H9 (cell line): ENCODE data around the gene DSTN. TPM values are rescaled to one million over a fixed set of nuclear protein-coding genes. Genes with fewer than 3 reads are reported as not detected.

Experiments
- DNase-seq: peaks from one replicate; pipeline ENCODE4 v3.0.0-alpha.2; 2017
- H2AFZ ChIP-seq: one replicate; pipeline ENCODE4 v1.6.1; 2013; ENCODE audit warnings: mild to moderate bottlenecking, low read length, control low read depth, moderate library complexity
- H2AK5ac ChIP-seq: 2 replicates; pipeline ENCODE4 v1.6.1; 2013; ENCODE audit warnings: low read length, control low read depth, mixed read lengths; ENCODE audit not compliant: insufficient read length
- H2BK120ac ChIP-seq: one replicate; pipeline ENCODE4 v1.6.1; 2013; ENCODE audit warnings: low read depth, mild to moderate bottlenecking, low read length, control low read depth, inconsistent platforms; ENCODE audit not compliant: poor library complexity, severe bottlenecking
- H2BK12ac ChIP-seq: 2 replicates; pipeline ENCODE4 v1.6.1; 2013; ENCODE audit warnings: low read length, control low read depth, mixed read lengths, low read depth; ENCODE audit not compliant: insufficient read length
- H2BK15ac ChIP-seq: 2 replicates; pipeline ENCODE4 v1.6.1; 2013; ENCODE audit warnings: low read depth, low read length, control low read depth
- H2BK20ac ChIP-seq: one replicate; pipeline ENCODE4 v1.6.1; 2013; ENCODE audit warnings: low read depth, mild to moderate bottlenecking, low read length, control low read depth, inconsistent platforms; ENCODE audit not compliant: poor library complexity, severe bottlenecking
- H2BK5ac ChIP-seq: 2 replicates; pipeline ENCODE4 v1.6.1; 2013; ENCODE audit warnings: low read length, control low read depth, mixed read lengths; ENCODE audit not compliant: insufficient read length
- H3K14ac ChIP-seq: 2 replicates; pipeline ENCODE4 v1.6.1; 2013; ENCODE audit warnings: low read length, control low read depth; ENCODE audit not compliant: insufficient read depth
- H3K18ac ChIP-seq: 2 replicates; pipeline ENCODE4 v1.6.1; 2013; ENCODE audit warnings: low read depth, mild to moderate bottlenecking, mixed read lengths, low read length, control low read depth; ENCODE audit not compliant: insufficient read length
- H3K23ac ChIP-seq: 2 replicates; pipeline ENCODE4 v1.6.1; 2013; ENCODE audit warnings: low read length, control low read depth, mixed read lengths, low read depth; ENCODE audit not compliant: insufficient read length
- H3K23me2 ChIP-seq: 2 replicates; pipeline ENCODE4 v1.6.1; 2013; ENCODE audit warnings: low read depth, mild to moderate bottlenecking, mixed read lengths, low read length, control low read depth; ENCODE audit not compliant: insufficient read length, poor library complexity, severe bottlenecking
- H3K27ac ChIP-seq: 2 replicates; pipeline ENCODE4 v1.5.1; 2013; ENCODE audit warnings: low read length, control low read depth, mixed read lengths, low read depth; ENCODE audit not compliant: insufficient read length
- H3K27me3 ChIP-seq: 2 replicates; pipeline ENCODE4 v1.6.1; 2013; ENCODE audit warnings: low read length, control low read depth, inconsistent platforms; ENCODE audit not compliant: insufficient read depth
- H3K4ac ChIP-seq: 2 replicates; pipeline ENCODE4 v1.6.1; 2013; ENCODE audit warnings: low read depth, mild to moderate bottlenecking, control low read depth, inconsistent platforms, low read length, moderate library complexity
- H3K4me1 ChIP-seq: 2 replicates; pipeline ENCODE4 v1.6.1; 2013; ENCODE audit warnings: low read length, control low read depth, inconsistent platforms; ENCODE audit not compliant: insufficient read depth
- H3K4me2 ChIP-seq: 2 replicates; pipeline ENCODE4 v1.6.1; 2013; ENCODE audit warnings: low read length, control low read depth, mixed read lengths; ENCODE audit not compliant: insufficient read length, insufficient read depth
- H3K56ac ChIP-seq: 2 replicates; pipeline ENCODE4 v1.6.1; 2013; ENCODE audit warnings: low read depth, mild to moderate bottlenecking, mixed read lengths, low read length, control low read depth; ENCODE audit not compliant: insufficient read length
- H3K79me1 ChIP-seq: 2 replicates; pipeline ENCODE4 v1.6.1; 2013; ENCODE audit warnings: low read depth, mild to moderate bottlenecking, moderate library complexity, low read length, control low read depth, inconsistent platforms; ENCODE audit not compliant: insufficient read depth, poor library complexity, severe bottlenecking
- H3K79me2 ChIP-seq: 2 replicates; pipeline ENCODE4 v1.6.1; 2013; ENCODE audit warnings: low read length, control low read depth, inconsistent platforms; ENCODE audit not compliant: insufficient read depth
- H3K9ac ChIP-seq: 2 replicates; pipeline ENCODE4 v1.6.1; 2013; ENCODE audit warnings: low read length, control low read depth, mixed read lengths; ENCODE audit not compliant: insufficient read length; ENCODE audit errors: extremely low read depth
- H3K9me3 ChIP-seq: one replicate; pipeline ENCODE4 v1.6.1; 2013; ENCODE audit warnings: low read depth, low read length, inconsistent platforms; ENCODE audit not compliant: control insufficient read depth
- H3T11ph ChIP-seq: one replicate; pipeline ENCODE4 v1.6.1; 2013; ENCODE audit warnings: mild to moderate bottlenecking, low read length, control low read depth, inconsistent platforms
- H4K20me1 ChIP-seq: one replicate; pipeline ENCODE4 v1.6.1; 2013; ENCODE audit not compliant: control insufficient read depth, insufficient read length, insufficient read depth
- H4K5ac ChIP-seq: 2 replicates; pipeline ENCODE4 v1.6.1; 2013; ENCODE audit warnings: low read depth, mild to moderate bottlenecking, mixed read lengths, low read length, control low read depth; ENCODE audit not compliant: insufficient read length
- H4K8ac ChIP-seq: replicated peaks from 2 replicates; pipeline ENCODE4 v1.6.1; 2013; ENCODE audit warnings: low read length, control low read depth, mixed read lengths, low read depth; ENCODE audit not compliant: insufficient read length
- H4K91ac ChIP-seq: 2 replicates; pipeline ENCODE4 v1.6.1; 2013; ENCODE audit warnings: low read depth, mild to moderate bottlenecking, moderate library complexity, mixed read lengths, low read length, control low read depth; ENCODE audit not compliant: insufficient read length
- H3K27ac Mint-ChIP-seq, 3 experiments: 2 replicates in 2 of 3; 3 replicates in 1 of 3; pipeline ENCODE4 v1.8.0; 2020 to 2021; ENCODE audit warnings: mixed read lengths in 3 of 3, mild to moderate bottlenecking in 1 of 3, moderate library complexity in 1 of 3
- H3K27me3 Mint-ChIP-seq: 2 replicates; pipeline ENCODE4 v1.8.0; 2021; ENCODE audit warnings: low read depth, mild to moderate bottlenecking, moderate library complexity, mixed read lengths
- H3K36me3 Mint-ChIP-seq, 3 experiments: 2 replicates in 2 of 3; 3 replicates in 1 of 3; pipeline ENCODE4 v1.8.0; 2020 to 2021; ENCODE audit warnings: low read depth in 3 of 3, mixed read lengths in 3 of 3; ENCODE audit not compliant: insufficient read depth in 1 of 3
- H3K4me1 Mint-ChIP-seq, 2 experiments: 2 replicates each; pipeline ENCODE4 v1.8.0; 2020; ENCODE audit warnings: mixed read lengths in 2 of 2
- H3K4me3 Mint-ChIP-seq, 2 experiments: 2 replicates in 1 of 2; 3 replicates in 1 of 2; pipeline ENCODE4 v1.8.0; 2020 to 2021; ENCODE audit warnings: mild to moderate bottlenecking in 2 of 2, mixed read lengths in 2 of 2, moderate library complexity in 1 of 2
- H3K9me3 Mint-ChIP-seq, 2 experiments: 2 replicates in 1 of 2; 3 replicates in 1 of 2; pipeline ENCODE4 v1.8.0; 2020; ENCODE audit warnings: mild to moderate bottlenecking in 2 of 2, mixed read lengths in 2 of 2, moderate library complexity in 1 of 2
- WGBS: extraction: QIAGEN DNeasy Blood & Tissue Kit; methylation state at CpG from one replicate; pipeline ENCODE4 v1.1.7; 2013; ENCODE audit warnings: missing lambda C conversion rate, low lambda C conversion rate, mixed read lengths; ENCODE audit not compliant: insufficient read length; ENCODE audit errors: extremely low coverage; 5-methylcytosine and 5-hydroxymethylcytosine counted together
- total RNA-seq: library from RNA; stranded (reverse); gene quantifications from 2 replicates; pipeline ENCODE4 v1.2.1, GENCODE V29; 2021
- TF ChIP-seq, protein P1 (sequence below): fragments of 200-600 bp; sonication (generic); conservative IDR thresholded peaks from 3 replicates; pipeline ENCODE4 v1.8.0; 2021; ENCODE audit warnings: antibody characterized with exemption, mild to moderate bottlenecking

Gene DSTN
- total RNA-seq, 1 experiment from 2014 or later = 145 TPM

DNA sequence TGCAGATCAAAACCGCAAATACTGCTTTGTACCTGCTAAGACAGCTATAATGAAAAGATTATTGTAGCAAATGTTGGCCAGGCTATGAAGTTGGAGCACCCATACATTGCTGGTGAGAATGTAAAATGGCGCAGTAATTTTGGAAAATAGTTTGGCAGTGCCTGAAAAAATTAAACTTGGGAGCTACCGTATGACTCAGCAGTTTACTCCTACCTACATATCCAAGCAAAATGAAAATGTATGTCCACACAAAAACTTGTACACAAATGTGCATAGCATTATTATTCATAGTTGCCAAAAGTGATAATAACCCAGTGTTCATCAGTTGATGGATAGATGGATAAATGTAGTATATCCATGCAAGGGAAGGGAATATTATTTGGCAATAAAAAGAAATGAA lies 13.3 kb downstream of the DSTN start:
- no peak overlapping the region for H3K4me3 Mint-ChIP-seq
- H3K23ac ChIP-seq = no peak overlapping the region
- no peak overlapping the region for H2BK12ac ChIP-seq
- H3T11ph ChIP-seq = no peak overlapping the region
- H3K27me3 ChIP-seq = no peaks in the 10 kb centered on the region
- no peak overlapping the region for H3K27ac ChIP-seq
- H3K27me3 Mint-ChIP-seq = no peaks in the 10 kb centered on the region
- TF ChIP-seq, protein P1, sequence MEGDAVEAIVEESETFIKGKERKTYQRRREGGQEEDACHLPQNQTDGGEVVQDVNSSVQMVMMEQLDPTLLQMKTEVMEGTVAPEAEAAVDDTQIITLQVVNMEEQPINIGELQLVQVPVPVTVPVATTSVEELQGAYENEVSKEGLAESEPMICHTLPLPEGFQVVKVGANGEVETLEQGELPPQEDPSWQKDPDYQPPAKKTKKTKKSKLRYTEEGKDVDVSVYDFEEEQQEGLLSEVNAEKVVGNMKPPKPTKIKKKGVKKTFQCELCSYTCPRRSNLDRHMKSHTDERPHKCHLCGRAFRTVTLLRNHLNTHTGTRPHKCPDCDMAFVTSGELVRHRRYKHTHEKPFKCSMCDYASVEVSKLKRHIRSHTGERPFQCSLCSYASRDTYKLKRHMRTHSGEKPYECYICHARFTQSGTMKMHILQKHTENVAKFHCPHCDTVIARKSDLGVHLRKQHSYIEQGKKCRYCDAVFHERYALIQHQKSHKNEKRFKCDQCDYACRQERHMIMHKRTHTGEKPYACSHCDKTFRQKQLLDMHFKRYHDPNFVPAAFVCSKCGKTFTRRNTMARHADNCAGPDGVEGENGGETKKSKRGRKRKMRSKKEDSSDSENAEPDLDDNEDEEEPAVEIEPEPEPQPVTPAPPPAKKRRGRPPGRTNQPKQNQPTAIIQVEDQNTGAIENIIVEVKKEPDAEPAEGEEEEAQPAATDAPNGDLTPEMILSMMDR = no peak
- no peak overlapping the region for H2AK5ac ChIP-seq
- H2AFZ ChIP-seq = no peak overlapping the region
- no peaks in the 10 kb centered on the region for H3K23me2 ChIP-seq
- no peak overlapping the region for H3K18ac ChIP-seq
- H2BK20ac ChIP-seq = no peak overlapping the region
- H3K4ac ChIP-seq = no peak overlapping the region
- no peaks in the 10 kb centered on the region for H4K20me1 ChIP-seq
- no CpG with 5 or more reads among the region's 3 CpGs for WGBS
- H3K56ac ChIP-seq = no peak overlapping the region
- H3K9me3 ChIP-seq = no peaks in the 10 kb centered on the region
- H2BK15ac ChIP-seq = no peak overlapping the region
- no peak overlapping the region for H3K9ac ChIP-seq
- H3K9me3 Mint-ChIP-seq = no peaks in the 10 kb centered on the region
- no peaks in the 10 kb centered on the region for H3K4me1 ChIP-seq
- no peak overlapping the region for H2BK120ac ChIP-seq
- H3K79me1 ChIP-seq = peaks cover 7% of the 10 kb centered on the region
- H3K79me2 ChIP-seq = peaks cover 21% of the 10 kb centered on the region; the same call in 1 of the 2 replicates
- H4K91ac ChIP-seq = no peak overlapping the region
- no peak overlapping the region for H3K14ac ChIP-seq
- H3K36me3 Mint-ChIP-seq = peaks cover 0 to 4% (median 2%) of the 10 kb centered on the region in 3 experiments; a peak in 3 of 7 replicates
- H3K4me2 ChIP-seq = no peak overlapping the region
- peaks cover 16 to 19% of the 10 kb centered on the region in 2 experiments for H3K4me1 Mint-ChIP-seq
- DNase-seq = no peak
- H3K27ac Mint-ChIP-seq = no peak overlapping the region
- no peak overlapping the region for H2BK5ac ChIP-seq
- no peak overlapping the region for H4K8ac ChIP-seq
- H4K5ac ChIP-seq = no peak overlapping the region
